ENCODE results near the gene FOXA2.

FOXA2 gene

GRCh38 chr20:22563062-22563965 is 21.1 kb downstream of the FOXA2 start:
- ChIA-PET POLR2A (no interaction called here), CTCF (no interaction called here)
- H3K4me3 ChIP-seq (ENCODE audit: low read depth, low read length), result no peak overlapping the region
- no peak for DNase-seq (ENCODE audit: low read depth, low spot score)
- TF ChIP-seq CTCF (IDR thresholded peaks at IDR 0.05; ENCODE audit: insufficient read depth, low read length, missing control alignments), result no peak

GRCh38 chr20:22562620-22563019 is 21.8 kb downstream of the FOXA2 start:
- no peak for TF ChIP-seq CTCF (IDR thresholded peaks at IDR 0.05; ENCODE audit: insufficient read depth, low read length, missing control alignments)
- POLR2A ChIA-PET, result no interaction called here
- H3K4me3 ChIP-seq (ENCODE audit: low read depth, low read length), result no peak overlapping the region
- no peak for DNase-seq (ENCODE audit: low read depth, low spot score)
- CTCF ChIA-PET, result no interaction called here

- no peak for DNase-seq (ENCODE audit: low read depth, low spot score)
- TF ChIP-seq CTCF (IDR thresholded peaks at IDR 0.05; ENCODE audit: insufficient read depth, low read length, missing control alignments), result no peak
- no peak overlapping the region for H3K4me3 ChIP-seq (ENCODE audit: low read depth, low read length)
- ChIA-PET POLR2A (no interaction called here), CTCF (no interaction called here)
Measured at GRCh38 chr20:22561965-22562577, 22.3 kb downstream of the FOXA2 start.

- ChIA-PET POLR2A (no interaction called here), CTCF (no interaction called here)
- no peak overlapping the region for H3K4me3 ChIP-seq (ENCODE audit: low read depth, low read length)
- no peak for DNase-seq (ENCODE audit: low read depth, low spot score)
- TF ChIP-seq CTCF (IDR thresholded peaks at IDR 0.05; ENCODE audit: insufficient read depth, low read length, missing control alignments), result no peak
Measured at GRCh38 chr20:22560817-22561216, 23.6 kb downstream of the FOXA2 start.

- CTCF ChIA-PET, result no interaction called here
- no peak overlapping the region for H3K4me3 ChIP-seq (ENCODE audit: low read depth, low read length)
- no peak for DNase-seq (ENCODE audit: low read depth, low spot score)
- no peak for TF ChIP-seq CTCF (IDR thresholded peaks at IDR 0.05; ENCODE audit: insufficient read depth, low read length, missing control alignments)
- POLR2A ChIA-PET, result no interaction called here
Measured at GRCh38 chr20:22559711-22560318, 24.6 kb downstream of the FOXA2 start.
